Activated effector memory CD4-positive, alpha-beta T cell treated with anti-CD3 and anti-CD28 coated beads, Interleukin-2, amount 50 U/mL, for 16 hours (primary cell): ENCODE results near the gene PDE6G.

Experiments used
- DNase-seq: peaks from one replicate; pipeline ENCODE4 v3.0.0-alpha.2; 2020

PDE6G gene

DNA sequence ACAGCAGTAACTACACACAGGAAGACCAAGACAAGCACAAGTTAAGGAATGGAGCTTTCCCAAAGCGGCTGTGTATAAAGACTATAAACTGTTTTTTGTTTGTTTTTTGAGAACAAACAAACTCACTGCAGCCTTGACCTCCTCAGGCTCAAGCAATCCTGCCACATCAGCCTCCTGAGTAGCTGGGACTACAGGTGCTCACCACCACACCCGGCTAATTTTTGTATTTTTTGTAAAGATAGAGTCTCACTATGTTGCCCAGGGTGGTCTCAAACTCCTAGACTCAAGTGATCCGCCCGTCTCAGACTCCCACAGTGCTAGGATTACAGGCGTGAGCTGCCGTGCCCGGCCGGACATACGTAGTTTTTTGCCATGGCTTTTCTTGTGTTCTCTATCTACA lies 4.1 kb upstream of the PDE6G start:
- no peak for DNase-seq

DNA sequence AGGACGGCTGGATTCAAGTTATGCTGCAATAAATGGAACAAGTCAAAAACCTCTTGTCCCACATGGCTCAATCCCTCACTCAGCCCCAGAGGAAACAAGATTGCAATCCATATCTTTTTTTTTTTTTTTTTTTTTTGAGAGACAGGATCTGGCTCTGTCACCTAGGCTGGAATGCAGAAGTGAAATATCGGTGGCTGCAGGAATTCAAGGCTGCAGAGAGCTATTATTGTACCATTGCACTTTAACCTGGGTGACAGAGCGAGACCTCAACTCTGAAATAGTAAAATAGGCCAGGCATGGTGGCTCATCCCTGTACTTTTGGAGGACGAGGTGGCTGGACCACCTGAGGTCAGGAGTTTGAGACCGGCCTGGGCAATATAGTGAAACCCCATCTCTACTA lies 2.7 kb upstream of the PDE6G start:
- DNase-seq = no peak

DNA sequence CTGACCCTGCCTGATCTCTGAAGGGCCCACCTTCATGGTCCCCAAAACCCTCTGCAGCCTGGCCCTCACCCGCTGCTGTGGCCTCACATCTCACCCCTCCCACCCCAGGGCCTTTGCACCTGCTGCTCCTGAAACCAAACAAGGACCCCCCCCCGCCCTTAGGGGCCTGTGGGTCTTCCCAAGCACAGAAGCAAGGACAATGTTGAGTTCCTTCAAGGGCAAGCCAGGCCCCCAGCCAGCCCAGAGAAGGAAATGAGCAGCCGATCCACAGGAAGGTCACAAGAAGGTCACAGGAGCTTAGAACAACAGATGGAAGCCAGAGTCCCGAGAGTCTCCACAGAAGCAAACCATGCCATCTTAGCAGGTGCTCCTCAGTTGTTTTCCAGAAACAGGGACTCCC lies 493 bp upstream of the PDE6G start:
- no peak for DNase-seq

DNA sequence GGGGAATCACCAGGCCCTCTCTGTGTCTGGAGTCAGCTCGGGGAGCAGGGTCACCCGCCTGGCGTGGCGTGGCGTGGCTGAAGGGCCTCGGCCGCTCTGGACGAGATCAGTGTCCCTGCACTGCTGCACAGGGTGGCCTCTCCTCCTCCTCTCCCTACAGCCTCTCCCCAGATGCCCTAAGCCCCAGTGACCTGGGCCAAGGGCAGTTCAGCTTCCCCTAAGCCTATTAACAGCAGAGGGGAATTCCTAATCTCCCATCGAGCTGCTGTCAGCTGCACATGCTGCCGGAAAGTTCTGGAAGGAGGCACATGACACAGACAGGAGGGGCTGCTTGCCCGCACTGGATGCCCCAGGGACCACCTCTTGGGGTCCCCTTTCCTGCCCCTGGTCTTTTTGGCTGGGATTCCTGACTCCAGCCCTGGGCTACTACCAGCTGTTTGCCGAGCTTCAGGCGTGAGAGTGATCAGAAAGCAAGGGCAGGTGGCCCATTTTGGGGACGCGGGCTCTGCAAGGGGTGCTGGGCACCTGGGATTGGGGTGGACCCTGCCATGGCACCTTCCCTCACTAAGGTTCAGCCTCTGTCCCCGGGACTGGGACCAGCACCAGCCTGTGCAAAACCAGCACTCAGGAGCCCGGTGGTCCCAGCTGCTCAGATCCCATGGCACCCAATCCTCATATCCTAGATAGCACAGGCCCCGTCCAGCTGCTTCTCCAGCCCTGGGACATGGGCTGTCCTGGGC lies 794 bp downstream of the PDE6G start:
- no peak for DNase-seq

DNA sequence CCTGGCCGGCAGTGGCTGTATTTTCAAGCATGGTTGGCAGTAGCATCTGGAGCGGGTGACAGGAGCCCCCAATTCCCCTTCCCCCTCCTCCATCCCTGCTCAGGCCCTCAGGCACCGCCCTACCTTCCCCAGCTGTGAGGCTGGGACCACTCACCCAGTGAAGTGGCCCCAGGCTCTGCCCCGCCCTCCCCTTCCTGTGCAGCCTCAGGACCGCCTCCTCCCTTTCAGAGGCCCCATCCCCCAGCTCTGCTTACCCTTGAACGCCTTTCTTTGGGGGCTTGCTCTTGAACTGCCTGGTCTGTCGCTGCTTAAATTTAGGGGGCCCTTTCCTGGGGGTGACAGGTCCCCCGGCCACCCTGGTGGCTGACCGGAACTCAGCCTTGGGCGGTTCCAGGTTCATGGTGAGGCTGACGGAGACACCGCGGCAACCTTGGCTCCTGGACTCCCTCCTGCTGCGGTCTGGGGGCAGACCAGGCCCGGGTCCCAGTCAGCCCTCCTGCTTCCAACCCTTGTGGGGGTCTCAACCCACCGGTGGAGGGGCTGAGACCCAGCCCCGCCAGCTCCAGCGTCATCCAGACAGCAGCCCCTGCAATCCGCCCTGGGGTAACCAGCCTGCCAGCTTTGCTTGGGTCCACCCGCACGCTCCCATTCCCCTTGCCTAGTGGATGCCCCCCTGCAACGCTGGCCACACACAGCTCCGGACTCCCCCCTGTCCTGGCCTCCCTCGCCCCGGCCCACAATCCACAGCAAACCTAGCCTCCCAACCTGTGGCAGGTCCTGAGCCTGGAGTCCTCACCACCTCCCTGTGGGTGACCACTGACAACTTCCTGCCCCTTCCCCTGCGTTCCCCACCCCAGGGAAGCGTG lies 3.2 kb downstream of the PDE6G start:
- no peak for DNase-seq

DNA sequence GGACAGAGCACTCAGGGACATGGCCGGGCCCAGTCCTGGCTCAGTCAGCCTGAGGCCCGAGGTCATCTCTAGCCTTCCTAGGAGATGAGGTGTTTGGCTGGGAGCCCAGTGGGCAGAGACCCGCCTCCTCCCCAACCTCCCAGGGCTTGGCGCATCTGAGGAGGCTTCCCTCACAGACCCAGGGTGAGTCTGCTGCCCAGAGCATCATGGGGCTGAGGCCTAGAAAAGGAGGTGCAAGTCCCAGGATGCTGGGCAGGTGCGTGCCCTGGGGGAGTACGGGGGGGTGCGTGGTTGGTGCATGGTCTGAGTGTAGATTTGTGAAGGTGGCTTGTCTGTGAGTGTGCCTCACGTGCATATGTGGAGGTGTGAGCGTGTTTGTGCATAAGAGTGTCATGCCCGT lies 4.7 kb downstream of the PDE6G start:
- no peak for DNase-seq

DNA sequence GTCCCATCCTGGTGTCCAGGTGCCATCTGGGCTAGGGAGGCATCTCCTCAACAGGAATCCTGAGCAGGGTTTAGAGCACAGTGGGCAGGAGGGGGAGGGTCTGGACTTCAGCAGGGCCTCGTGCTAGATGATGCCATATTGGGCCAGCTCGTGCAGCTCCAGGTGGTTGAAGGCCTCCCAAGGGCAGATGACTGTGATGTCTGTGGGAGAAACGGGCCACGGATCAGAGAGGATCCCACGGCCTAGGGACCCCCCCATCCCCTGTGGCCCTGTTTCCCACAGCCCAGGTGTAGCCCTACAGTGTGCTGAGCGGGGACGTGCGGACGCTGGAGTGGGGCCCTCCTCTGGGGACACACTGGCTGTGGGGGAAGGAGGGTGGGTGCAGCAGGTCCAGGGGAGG lies 5.4 kb downstream of the PDE6G start:
- DNase-seq = no peak

DNA sequence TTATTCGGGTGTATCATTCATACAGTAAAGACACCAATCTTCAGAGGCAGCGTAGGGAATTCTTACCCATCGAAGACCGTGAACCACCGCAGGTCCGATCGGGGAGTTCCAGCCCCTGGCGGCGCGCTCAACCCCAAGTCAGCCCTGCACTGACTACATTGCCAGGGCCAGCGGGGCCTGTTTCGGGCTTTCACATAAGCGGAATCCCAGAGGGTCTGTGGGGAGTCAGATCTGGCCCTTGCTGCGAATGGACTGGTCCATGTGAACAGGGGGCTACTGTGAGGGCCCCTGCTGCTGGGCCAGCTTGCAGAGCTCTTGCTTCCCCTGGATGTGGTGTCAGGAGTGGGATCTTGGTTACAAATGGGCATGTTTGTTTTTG lies 7.6 kb downstream of the PDE6G start:
- no peak for DNase-seq

DNA sequence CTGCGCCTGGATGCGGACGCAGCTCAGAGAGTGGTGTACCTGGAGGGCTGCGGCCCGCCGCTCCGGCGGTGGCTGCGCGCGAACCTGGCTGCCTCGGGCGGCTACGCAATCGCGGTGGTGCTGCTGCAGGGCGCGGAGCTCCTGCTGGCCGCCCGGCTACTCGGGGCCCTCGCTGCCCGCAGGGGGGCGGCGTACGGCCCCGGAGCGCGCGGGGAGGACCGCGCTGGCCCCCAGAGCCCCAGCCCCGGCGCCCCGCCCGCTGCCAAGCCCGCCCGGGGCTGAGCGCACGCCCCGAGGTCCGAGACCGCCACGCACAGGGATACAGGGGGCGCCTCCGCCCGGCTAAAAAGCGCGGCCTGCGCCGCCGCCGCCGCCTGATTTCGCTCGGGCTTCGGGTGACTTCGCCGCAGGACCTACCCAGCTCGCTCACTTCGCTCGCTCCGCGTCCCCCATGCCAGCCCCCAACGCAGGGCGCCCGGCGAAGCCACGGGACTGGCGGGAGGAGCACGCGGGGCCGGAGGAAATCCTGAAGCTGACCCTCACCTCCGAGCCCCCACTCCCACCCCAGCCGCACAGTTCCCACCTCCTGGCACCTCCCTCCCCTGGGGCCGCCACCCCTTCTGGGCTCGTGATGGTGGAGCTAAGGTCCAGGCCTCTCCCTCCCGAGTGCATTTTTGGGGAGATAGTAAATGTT lies 8.2 kb downstream of the PDE6G start:
- no peak for DNase-seq

DNA sequence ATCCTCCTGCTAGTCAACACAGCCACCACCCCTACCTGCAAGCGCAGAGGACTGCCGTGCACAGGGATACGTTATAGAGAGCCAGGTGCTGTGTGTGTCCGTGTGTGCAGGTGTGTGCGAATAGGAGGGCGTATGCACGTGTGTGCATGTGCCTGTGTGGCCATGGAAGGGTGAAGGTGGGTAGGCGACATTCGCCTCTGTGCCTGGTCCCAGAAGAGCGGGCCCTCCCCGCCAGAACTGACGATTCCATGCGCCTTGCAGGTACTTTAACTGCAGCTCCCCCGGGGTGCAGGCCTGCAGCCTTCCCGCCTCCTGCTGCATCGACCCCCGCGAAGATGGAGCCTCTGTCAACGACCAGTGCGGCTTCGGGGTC lies 8.7 kb downstream of the PDE6G start:
- no peak for DNase-seq

DNA sequence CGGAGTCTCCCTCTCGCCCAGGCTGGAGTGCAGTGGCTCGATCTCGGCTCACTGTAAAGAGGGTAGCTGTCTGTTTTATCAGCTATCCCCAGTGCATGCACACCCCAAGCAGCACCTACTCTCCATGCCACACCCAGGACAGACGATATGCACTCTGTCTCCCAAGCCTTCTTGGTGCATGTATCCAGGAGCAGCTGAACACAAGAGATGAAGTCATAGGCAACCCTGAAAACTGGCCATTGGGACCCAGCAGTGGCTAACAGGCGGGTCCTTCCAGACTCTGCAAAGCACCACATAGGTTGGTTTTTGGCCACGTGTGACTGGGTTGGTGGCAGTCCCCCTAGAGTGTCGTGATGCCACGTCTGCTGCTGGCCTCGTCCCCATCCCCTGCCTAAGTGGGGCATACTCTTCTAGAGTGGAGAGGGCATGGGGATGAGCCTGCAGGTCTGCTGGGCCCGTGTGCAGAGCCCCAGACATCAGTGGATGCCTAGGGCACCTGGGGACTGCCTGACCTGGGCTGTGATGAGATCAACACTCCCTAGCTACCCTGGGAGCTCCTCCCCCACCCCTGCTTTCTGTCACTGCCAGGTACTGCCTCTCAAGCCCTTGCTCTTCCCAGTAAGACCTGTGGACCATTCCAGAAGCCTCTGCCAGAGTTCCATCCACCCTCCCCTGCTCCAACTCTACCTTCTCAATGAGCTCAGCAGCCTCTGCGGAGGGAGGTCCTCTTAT lies 9.3 kb downstream of the PDE6G start:
- DNase-seq = no peak

DNA sequence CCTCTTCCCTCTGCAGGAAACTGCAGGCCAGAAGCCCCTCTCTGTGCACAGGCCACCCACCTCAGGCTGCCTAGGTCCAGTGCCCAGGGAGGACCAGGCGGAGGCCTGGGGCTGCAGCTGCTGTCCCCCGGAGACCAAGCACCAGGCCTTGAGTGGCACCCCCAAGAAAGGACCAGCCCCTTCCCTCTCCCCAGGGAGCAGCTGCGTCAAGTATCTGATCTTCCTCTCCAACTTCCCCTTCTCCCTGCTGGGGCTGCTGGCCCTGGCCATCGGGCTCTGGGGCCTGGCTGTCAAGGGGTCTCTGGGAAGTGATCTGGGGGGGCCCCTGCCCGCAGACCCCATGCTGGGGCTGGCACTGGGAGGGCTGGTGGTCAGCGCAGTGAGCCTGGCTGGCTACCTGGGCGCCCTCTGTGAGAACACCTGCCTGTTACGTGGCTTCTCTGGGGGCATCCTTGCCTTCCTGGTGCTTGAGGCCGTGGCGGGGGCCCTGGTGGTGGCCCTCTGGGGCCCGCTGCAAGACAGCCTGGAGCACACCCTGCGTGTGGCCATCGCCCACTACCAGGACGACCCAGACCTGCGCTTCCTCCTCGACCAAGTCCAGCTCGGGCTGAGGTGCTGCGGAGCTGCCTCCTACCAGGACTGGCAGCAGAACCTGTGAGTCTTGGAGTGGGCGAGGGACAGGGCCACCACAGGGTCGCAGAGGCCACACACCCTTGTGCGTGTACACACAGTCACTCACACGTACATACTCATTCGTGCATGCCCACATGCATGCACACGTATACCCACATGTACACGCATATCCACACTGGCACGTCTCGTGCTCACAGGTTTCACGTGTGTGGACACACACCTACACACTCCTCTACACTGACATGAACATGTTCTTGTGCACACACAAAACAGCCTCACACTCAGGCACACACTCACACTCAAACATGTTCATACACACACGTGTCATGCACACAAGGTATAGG lies 11.1 kb downstream of the PDE6G start:
- no peak for DNase-seq

DNA sequence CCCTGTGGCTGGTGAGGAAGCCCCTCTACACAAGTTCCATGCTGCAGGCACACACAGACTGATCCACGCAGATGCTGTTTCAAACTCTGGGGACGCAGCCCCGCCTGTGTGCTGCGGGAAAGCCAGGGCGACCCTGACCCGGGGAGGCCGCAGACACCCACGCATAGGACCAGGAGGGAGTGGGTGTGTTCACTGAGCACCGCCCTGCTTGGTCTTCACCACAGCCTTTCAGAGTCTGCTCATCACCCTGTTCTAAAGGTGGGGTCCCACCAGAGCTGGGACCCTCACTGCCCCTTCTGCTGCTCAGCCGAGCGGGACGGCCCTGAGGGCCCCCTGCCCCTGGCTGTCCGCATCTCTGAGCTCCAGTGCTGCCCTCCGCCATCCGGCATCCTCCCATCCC lies 11.8 kb downstream of the PDE6G start:
- DNase-seq = no peak

DNA sequence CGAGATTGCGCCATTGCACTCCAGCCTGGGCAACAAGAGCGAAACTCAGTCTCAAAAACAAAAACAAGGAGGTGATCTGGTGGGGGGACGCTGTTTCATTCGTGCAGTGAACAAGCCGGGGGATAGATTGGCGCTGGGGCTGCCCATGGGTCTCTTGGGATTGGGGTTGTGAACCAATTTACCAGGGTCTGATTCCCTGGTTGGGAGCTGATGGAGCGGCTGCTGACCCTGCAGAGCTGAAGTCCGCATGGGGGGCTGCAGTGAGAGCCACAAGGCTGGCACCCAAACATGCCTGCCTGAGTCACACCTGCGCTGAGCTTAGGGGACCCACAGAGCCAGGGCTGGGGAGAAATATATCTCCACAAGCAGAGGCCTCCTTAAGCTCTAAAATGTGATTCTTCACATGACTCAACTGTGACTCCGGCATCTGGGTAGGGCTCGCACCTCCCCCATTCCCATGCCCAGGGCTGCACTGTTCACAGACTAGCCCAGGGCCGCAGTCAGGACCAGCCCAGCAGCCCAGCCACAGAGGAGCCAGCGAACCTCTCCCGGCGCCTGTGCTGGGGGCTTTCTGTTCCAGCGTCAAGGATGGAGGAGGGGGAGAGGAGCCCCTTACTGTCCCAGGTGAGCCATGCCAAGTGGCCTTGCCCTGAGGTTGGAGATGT lies 14.4 kb downstream of the PDE6G start:
- DNase-seq = no peak

DNA sequence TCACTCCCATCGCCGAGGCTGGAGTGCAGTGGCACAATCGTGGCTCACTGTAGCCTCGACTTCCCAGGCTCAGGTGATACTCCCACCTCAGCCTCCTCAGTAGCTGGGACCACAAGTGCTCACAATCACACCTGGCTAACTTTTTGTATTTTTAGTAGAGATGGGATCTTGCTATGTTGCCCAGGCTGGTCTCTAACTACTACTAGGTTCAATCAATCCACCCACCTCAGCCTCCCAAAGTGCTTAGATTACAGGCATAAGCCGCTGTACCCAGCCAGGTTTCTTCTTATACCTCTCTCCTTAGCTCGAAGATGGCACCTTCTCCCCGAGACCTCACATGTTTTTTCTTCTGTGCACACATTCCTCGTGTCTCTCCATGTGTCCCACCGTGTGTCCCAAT lies 16.3 kb downstream of the PDE6G start:
- no peak for DNase-seq

DNA sequence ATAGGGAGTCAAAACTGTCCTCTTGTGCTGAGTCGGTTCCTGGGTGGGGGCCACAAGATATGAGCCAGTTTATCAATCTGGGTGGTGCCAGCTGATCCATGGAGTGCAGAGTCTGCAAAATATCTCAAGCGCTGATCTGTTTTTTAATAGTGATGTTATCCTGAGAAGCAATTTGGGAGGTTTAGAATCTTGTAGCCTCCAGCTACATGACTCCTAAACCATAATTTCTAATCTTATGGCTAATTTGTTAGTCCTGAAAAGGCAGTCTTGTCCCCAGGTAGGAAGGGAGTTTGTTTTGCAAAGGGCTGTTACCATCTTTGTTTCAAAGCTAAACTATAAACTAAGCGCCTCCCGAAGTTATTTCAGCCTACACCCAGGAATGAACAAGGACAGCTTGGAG lies 17.7 kb downstream of the PDE6G start:
- no peak for DNase-seq

DNA sequence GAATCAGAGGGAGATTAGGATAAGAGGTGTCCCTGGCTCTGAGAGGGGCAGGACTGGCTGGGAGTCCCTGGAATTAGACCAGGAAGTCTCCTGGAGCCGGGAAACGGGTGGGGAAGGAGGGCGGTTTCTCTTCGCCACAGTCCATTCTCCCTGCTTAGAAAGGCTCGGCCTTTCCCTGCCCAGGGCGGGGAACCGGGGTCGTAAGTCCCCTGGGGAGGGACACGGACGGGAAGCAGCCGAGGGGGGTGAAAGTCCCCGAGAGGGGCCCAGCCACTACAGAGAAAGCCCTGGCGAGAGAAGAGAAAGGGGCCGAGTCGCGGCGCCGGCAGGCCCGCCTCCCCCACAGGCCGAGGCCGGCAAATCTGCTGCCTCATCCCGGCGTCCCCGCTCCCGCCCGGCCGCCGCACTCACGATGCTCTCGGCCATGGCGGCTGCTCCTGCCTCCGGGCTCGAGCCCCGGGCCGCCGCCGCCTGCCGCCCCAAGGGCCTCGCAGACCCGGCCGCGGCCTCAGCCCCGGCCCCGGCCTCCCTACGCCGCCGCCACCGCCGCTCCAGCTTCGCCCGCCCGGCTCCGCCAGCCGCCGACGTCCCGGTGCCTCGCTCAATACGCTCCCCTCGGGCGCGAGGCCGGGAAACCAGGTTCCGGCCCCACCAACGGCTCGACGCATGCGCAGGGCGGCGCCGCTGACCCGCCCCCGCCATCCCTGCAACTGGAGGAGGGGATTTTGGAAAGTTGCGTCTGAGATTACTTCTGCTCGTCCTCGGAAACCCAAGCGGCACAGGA lies 19.6 kb downstream of the PDE6G start, which contains the start of the genes NPLOC4 and TSPAN10:
Gene NPLOC4 (minus strand): TSS at position 608 of the 784 bp plus-strand sequence. CDS start 182 bp downstream, at position 426.
Gene TSPAN10 (plus strand): TSS at position 692 of the 784 bp plus-strand sequence. CDS start 5,217 bp downstream, outside the sequence.
- DNase-seq = peak; percentile 94

DNA sequence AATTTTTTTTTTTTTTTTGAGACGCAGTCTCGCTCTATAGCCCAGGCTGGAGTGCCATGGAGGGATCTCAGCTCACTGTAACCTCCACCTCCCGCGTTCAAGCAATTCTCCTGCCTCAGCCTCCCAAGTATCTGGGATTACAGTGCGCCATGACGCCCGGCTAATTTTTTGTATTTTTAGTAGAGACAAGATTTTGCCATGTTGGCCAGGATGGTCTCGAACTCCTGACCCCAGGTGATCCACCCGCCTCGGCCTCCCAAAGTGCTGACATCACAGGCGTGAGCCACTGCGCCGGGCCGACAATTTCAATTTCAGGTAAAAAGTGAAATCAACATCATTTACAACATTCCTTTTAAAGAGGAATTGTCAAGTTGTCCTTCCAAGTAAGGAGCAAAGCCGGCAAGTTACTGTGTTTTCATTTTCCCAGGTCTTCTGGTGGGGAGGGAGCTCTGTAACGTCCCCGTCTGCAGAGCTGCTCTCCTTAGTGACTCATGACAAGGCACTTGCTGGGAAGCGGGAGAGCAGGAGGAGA lies 20.3 kb downstream of the PDE6G start:
- DNase-seq = no peak

DNA sequence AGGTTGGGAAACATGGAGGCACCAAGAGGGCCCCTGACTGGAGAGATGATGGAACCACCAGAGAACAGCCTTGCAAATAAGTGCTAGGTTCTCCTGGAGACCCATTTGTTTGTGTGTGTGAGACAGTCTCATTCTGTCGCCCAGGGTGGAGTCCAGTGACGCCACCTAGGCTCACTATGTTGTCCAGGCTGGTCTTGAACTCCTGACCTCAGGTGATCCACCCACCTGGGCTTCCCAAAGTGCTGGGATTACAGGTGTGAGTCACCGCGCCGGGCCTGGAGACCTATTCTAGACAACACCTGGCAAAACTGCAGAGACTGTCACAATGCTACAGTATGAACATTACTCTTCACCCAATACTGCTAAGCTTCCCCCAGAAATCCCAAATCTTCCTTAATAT lies 20.9 kb downstream of the PDE6G start:
- DNase-seq = no peak

DNA sequence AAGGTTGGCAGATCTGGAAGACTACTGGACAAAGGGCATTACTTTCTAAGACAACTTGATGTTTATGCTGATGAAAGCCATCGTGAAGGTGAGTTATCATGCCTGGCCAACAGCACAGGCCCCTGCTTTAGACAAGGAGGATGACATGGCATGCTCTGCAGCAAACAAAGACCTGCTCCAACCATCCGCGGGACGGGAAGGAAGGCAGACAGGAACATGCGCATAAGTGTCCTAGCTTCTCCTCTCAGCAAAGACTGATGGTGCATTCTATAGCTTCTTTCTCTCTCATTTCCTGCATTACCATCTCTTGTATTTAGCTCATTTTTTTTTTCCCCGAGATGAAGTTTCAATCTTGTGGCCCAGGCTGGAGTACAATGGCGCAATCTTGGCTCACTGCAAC lies 24.9 kb downstream of the PDE6G start:
- DNase-seq = no peak
